GM20000 (cell line): ENCODE data around the gene KIF1A.

Experiments used
- DNase-seq: peaks from one replicate; pipeline ENCODE4 v3.0.0; 2012; ENCODE audit warnings: low spot score
- TF ChIP-seq, protein P1 (sequence below): IDR thresholded peaks from 2 replicates; pipeline ENCODE4 v1.5.1; 2012; ENCODE audit warnings: mild to moderate bottlenecking, control low read depth; ENCODE audit errors: extremely low read depth, missing control alignments

KIF1A gene

DNA sequence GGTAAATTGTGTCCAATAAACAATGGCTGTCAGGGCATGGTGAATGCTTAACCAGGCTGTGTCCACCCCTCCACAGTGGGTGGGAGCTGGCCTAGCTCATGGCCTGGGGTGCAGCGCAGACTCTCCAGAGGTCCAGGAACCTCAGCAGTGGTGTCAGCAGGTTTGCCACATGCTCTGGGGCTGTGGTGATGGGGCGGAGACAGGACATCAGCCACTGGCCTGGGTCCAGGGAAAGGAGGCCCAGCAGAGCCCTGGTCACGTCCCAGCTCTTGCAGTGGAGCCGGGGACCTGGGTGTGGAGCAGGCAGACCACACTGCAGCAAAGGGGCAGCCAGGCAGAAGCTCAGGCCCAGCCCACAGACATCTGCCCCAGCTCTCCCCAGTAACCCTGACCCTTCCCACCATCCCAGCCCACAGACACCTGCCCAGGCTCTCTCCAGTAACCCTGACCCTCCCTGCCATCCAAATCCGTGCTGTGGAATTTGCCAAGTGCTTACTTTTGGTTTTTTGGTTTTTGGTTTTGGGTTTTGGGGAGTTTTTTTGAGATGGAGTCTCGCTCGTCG lies 13.8 kb upstream of the KIF1A start:
- no peak for DNase-seq
- TF ChIP-seq, protein P1, sequence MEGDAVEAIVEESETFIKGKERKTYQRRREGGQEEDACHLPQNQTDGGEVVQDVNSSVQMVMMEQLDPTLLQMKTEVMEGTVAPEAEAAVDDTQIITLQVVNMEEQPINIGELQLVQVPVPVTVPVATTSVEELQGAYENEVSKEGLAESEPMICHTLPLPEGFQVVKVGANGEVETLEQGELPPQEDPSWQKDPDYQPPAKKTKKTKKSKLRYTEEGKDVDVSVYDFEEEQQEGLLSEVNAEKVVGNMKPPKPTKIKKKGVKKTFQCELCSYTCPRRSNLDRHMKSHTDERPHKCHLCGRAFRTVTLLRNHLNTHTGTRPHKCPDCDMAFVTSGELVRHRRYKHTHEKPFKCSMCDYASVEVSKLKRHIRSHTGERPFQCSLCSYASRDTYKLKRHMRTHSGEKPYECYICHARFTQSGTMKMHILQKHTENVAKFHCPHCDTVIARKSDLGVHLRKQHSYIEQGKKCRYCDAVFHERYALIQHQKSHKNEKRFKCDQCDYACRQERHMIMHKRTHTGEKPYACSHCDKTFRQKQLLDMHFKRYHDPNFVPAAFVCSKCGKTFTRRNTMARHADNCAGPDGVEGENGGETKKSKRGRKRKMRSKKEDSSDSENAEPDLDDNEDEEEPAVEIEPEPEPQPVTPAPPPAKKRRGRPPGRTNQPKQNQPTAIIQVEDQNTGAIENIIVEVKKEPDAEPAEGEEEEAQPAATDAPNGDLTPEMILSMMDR = no peak

DNA sequence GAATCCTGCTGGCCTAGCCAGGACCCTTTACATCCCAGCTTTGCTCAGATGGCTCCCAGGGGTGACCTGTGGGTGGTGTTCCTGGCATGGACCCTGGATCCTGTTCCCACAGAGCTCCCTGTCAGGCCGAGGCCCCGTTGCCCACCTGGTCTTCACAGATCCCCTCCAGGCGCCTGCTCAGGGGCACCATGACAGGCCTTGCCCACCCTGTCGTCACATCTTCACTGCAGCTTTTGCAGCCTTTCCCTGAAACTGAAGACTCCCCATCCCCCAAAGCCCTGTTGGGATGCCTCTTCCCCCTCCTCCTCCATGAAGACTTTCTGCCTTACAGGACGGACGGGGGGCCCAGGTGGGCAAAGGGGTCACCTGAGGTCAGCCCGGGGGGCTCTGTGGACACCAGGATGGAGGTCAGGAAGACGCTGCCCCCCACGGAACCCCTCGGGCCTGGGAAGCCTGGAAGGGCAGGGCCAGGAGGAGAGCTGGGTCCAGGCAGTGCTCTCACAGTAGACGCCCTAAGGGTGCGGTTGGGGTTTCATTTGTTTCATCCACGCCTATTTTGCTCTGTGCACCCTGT lies 13.0 kb upstream of the KIF1A start:
- no peak for DNase-seq
- TF ChIP-seq, protein P1 = no peak

DNA sequence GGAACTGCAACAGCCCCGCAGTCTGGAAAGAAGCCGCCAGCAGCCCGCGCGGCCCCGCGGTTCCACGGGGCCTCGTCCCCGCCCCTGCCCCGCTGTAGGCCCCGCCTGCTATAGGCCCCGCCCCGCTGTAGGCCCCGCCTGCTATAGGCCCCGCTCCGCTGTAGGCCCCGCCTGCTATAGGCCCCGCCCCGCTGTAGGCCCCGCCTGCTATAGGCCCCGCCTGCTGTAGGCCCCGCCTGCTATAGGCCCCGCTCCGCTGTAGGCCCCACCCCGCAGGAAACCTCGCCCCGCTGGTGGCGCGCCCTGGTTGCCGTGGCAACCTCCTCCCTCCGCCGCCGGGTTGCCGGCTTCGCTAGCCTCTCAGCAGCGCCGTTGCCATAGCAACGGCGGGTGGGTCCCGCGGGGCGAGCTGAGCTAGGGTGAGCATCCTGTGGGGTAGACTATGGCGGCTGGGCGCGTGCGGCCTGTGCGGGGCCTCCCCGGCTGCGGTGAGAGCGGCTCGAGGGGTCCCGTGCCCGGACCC lies 12.2 kb upstream of the KIF1A start:
- DNase-seq = peak; percentile 94
- TF ChIP-seq, protein P1 = no peak

DNA sequence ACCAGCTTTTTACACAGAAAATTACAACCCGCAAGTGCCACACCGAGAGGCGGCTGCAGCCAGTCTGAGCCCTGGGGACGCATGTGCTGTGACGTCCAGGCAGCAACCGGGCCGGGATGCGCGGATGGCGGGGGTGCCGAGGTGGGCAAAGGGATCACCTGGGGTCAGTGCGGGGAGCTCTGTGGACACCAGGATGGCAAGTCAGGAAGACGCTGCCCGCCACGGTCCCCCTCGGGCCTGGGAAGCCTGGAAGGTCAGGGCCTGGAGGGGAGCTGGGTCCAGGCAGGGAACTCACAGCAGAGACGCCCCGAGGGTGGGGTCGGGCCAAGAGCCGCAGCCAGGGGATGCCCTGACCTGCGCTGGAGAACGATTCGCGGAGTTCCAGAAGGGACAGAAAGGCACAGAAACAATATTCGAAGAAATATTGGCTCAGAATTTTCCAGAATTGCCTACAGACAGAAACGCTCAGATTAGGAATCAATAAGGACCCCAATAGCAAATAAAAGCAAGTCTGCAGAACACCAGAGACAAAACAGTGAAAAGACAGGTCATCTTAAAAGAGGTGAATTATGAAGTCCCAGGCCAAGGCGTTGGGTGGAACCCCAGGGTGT lies 11.7 kb upstream of the KIF1A start:
- DNase-seq = no peak
- TF ChIP-seq, protein P1 = no peak

DNA sequence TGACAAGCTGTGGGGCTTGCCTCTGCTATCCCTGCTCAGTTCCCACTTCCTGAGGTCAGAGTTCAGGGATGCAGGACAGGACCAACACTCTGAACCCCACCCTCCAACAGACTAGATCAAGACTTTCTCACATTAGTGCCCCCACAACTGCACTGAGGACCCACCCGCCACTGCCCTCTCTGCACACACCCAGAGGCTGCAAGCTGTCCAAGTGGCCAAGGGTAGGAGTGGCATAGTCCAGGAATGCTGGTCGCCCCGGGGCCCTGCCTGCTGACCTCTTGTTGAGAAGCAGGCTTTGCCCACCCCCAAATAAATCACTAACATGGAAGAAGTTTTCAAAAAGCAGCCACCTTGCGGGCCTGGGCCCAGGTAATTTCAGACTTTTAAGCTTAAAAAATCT lies 5.5 kb upstream of the KIF1A start:
- DNase-seq = no peak
- TF ChIP-seq, protein P1 = no peak

DNA sequence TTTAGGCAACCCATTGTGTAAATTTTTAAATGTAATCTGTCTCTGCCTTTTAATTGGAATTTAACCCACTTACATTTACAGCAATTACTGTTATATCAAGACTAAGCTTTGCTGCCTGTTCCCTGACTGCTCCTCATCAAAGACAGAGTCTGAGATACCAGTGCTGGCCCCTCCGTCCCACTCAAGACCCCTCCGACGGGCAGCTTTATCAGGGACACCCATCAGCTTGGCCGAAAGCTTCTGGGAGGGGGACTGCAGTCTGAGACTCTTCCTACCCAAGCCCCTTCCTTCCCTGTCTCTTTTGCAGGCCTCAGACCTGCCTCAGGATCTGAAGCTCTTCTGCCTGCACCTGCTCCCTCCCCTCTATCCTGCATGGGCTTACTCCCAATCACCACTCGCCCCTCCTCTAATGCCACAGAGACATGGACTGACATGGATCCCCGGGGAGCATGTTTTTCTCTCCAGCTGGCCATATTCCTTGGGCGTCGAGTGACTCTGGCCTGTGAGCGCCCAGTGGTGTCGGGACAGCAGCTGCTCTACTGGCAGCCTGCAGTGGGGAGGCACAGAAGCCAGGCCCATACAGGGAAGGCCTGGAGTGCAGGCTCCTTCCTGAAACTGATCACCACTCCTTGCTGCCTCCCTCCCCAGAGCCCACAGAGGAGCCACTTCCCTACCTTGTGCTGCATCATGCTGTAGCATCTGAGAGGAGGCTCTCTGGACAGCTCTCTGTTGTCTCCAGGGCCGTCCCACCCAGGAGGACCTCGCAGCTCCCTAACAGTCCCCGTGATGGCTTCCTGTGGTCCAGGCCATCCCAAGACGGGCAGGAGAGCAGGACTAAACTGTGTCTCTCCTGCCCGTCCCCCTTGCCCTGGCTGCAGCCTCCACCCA lies 3.7 kb upstream of the KIF1A start:
- DNase-seq = no peak
- TF ChIP-seq, protein P1 = no peak

DNA sequence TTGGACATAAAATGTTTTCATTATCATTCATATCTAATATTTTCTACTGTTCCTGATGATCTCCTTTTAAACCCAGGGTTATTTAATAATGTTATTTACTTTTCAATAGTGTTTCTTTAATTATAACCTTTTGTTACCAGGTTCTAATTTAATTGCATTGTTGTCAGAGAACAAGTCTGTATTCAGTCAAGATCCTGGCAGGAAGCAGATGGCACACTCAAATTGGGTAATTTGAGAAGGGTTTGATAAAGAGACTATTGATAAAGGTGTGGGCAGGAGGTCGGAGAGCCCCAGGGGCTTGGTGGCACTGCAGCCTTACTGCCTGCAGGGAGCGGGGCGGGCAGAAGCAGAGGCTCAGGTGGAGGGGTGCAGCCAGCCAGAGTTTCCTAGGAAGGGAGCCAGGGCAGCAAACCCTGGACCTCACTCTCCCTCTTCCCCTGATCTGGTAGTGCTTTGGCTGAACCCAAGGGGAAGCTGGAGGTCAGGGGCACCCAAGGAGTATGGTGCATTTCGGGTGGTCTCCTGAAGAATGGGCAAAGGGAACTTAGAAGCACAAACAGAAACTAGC lies 2.3 kb upstream of the KIF1A start:
- TF ChIP-seq, protein P1 = no peak
- no peak for DNase-seq
